ENCODE data around the gene DENND4A.

GRCh38 chr15:65666257-65666656 lies 125.8 kb downstream of the DENND4A start:
- TF ChIP-seq ARNT (IDR thresholded peaks at IDR 0.05) (no peak), FOXM1 (IDR thresholded peaks at IDR 0.05; ENCODE audit: borderline replicate concordance) (no peak), SP1 (IDR thresholded peaks at IDR 0.05) (no peak), ZNF384 (IDR thresholded peaks at IDR 0.05) (no peak), NFRKB (IDR thresholded peaks at IDR 0.05) (no peak), TARDBP (IDR thresholded peaks at IDR 0.05) (no peak), FOXK2 (IDR thresholded peaks at IDR 0.05) (no peak), PKNOX1 (IDR thresholded peaks at IDR 0.05) (no peak), SUZ12 (IDR thresholded peaks at IDR 0.05) (no peak)
